ENCODE data around the gene SEMA3A.

DNA sequence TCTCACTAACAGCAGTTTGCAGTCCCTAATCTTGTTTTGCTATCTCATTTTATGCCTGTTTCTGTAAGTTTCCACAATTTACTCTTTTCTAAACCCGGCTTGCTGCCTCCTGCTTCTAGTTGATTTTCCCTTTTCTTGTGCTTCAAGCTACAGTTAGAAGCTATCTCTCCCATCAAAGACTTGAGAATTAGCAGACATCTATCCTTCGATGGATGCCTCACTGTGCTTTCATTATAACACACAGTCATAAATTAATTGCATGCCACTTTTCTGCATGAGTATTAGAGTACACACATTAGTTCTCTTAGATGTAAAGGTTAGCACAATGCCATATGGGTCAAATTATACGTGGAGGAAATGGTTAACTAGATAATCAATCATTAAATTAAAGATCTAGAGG lies 48.7 kb downstream of the SEMA3A start:
- TF ChIP-seq, protein P1, sequence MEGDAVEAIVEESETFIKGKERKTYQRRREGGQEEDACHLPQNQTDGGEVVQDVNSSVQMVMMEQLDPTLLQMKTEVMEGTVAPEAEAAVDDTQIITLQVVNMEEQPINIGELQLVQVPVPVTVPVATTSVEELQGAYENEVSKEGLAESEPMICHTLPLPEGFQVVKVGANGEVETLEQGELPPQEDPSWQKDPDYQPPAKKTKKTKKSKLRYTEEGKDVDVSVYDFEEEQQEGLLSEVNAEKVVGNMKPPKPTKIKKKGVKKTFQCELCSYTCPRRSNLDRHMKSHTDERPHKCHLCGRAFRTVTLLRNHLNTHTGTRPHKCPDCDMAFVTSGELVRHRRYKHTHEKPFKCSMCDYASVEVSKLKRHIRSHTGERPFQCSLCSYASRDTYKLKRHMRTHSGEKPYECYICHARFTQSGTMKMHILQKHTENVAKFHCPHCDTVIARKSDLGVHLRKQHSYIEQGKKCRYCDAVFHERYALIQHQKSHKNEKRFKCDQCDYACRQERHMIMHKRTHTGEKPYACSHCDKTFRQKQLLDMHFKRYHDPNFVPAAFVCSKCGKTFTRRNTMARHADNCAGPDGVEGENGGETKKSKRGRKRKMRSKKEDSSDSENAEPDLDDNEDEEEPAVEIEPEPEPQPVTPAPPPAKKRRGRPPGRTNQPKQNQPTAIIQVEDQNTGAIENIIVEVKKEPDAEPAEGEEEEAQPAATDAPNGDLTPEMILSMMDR (IDR thresholded peaks at IDR 0.05; ENCODE audit: low read depth, low read length): no peak
- no peak for TF ChIP-seq EZH2phosphoT487 (IDR thresholded peaks at IDR 0.05; ENCODE audit: low read depth)

Measured in OCI-LY3 (cell line).